GM21447 (cell line): Measurements from ENCODE around the gene DNAH6.
"Not testable (repeated sequence)": the region's sequence is repeated elsewhere in the genome, so short reads cannot be mapped to it uniquely, and the experiment has no call there.

Source experiments
- ATAC-seq: cut with Tn5 transposase; IDR thresholded peaks from one replicate; pipeline ENCODE4 v1.9.1; 2021; ENCODE audit not compliant: unreplicated experiment

Gene DNAH6

DNA sequence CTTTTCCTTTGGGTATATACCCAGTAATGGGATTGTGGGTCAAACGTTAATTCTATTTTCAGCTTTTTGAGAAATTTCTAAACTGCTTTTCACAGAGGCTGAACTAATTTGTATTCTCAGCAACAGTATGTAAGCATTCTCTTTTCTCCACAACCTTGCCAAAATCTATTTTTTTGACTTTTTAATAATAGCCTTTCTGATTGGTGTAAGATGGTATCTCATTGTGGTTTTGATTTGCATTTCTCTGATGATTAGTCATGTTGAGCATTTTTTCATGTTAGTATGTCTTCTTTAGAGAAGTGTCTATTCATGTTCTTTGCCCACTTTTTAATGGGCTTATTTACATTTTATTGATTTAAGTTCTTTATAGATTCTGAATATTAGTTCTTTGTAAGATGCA, 219.1 kb downstream of the DNAH6 start:
- no peak for ATAC-seq

DNA sequence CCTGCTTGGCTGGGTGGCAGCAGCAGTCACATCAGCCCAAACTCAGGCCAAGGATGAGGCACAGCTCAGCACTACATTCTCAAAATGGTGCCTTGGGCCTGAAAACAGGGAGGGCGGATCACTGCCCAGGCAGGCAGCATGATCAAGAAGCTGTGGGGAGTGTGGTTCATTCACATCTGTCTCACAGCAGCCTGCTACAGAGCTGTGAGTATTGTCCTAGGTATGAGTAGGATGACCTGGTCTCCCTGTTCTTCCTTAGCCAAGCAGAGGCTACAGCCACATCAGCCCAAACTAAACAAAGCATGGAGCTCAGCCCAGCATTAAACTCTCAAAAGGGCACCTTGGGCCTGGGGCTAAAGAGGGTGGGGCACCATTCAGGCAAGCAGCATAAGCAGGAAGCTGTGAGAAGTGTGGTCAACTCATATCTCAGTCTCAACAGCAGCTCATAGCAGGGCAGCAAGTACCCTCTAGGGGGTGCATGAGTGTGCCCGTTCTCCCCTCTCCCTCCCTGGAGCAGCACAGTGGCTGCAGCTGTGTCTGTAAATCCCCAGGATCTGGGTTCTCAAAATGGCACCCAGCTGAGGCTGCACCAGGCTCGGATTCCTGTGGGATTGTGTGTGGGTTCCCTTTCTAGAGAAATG, 225.0 kb downstream of the DNAH6 start:
- peak; percentile 93 for ATAC-seq

DNA sequence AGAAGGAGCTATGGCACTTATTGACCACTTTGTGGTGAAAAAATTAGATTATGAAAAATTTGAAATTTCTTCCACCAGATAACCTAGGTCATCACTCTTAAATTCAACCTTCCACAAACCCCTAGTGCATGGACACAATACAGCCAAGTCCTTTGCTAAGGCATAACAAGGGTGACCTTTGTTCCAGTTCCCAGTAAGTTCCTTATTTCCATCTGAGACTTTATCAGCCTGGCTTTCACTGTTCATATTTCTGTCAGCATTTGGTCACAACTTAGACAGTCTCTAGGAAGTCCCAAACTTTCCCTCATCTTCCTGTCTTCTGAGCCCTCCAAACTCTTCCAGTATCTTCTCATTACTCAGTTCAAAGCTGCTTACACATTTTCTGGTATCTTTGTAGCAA, 232.0 kb downstream of the DNAH6 start:
- no peak for ATAC-seq

DNA sequence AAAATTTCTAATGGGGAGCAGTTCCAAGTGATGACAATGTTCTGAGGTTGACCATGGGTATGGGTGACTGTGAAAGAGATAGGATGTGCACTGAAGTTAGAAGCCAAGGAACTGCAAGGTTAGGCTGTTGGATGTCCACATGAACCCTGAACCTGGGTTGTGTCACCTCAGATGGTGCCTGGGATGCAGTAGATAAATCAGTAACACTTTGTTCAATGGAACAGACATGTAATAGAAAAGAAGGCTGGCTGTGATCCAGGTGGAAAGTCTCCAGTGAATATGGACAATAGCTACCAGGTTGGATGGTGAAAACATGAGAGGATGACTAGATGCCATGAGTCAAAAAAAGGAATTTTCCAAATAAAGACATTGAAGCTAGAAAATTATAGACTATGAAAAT, 233.1 kb downstream of the DNAH6 start:
- no peak for ATAC-seq

DNA sequence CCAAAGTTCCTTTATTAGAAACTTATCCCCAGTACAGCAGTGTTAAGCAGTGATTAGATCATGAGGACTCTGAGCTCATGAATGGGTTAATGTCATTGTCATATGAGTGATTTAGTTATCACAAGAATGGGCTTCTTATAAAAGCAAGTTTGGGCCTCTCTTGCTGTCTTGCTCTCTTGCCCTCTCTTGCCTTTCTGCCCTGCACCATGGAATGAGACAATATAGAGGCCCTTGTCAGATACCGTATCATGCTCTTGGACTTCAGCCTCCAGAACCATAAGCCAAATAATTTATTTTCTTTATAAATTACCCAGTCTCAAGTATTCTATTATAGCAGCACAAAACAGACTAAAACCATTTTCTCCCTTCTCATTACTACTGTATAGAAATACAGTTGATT, 238.8 kb downstream of the DNAH6 start:
- no peak for ATAC-seq

DNA sequence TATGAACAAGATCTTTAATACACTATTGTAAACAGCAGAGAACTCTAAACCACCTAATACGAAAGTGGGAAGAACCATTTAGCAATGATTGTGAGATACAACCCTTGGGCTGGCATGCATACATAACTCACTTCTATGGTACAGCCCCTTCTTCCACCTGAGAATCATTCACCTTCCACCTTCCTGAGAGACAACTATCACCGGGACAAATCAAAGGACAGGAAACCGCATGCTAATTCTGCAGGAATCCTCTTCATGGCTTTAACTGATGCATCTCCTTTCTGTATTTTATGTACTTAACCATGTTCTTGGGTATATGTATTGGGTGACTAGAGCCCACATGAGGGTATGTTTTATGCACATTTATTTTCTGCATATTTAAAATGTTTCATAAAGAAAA, 241.3 kb downstream of the DNAH6 start:
- ATAC-seq = no peak

DNA sequence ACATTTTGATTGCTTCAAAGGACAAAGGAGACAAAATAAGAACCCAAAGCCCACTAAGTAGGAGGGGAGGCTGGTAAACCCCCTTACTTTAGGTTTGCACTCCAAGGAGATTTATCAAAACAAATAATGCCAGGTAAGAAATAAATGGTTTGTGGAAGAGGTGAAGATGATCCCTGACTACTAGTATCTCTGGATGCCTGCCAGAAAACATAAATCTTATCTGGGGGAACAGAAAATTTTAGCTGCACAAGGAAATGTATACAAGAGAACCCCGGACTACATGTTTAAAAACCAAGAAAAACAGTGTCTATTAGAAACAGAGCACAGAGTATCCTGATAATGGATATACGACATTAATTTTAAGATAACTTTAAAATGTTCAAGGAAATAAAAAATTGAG, 250.5 kb downstream of the DNAH6 start:
- no peak for ATAC-seq

DNA sequence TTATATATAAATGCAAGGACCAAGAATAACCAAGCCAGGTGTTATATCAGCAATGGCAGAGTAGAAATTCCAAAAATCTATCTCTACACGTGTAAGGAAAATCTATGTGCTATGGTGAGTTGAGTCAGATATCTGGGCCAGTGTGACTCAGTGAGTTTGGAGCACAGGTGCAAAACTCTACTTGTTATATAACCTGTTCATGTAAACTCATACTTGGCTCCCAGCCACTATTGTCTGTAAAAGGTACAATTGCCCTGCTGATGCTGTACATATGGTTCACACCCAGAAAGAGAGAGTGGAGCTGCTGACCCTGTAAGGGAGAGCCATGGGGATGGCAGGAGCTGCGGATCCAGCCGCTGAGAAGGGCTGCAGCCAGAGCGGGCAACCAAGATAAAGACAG, 252.5 kb downstream of the DNAH6 start:
- no peak for ATAC-seq

DNA sequence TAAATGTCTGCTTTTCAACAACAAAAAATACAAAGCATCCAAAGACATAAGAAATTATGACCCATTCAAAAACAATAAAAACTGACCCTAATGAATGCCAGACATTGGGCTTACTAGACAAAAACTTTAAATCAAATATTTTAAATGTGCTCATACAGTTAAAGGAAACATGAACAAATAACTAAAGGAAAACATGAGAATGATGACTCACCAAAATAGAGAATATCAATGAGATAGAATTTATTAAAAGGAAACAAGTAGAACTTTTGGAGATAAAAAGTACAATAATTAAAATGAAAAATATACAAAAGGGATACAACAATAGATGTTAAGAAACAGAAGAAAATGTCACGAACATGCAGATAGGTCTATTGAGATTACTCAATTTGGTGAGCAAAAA, 254.0 kb downstream of the DNAH6 start:
- no peak for ATAC-seq

DNA sequence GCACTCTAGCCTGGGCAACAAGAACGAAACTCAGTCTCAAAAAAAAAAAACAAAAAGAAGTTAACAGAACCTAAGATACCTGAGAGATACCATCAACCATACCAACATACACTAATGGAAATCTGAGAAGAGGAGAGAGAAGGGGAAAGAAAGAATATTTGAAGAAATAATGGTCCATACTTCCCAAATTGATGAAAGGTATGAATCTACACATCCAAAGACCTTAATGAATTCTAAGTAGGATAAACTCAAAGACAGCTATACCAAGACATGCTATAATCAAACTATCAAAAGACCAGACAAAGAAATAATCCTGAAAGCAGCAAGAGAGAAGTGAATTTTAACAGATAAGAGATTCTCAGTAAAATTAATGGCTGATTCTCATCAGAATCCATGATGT, 255.0 kb downstream of the DNAH6 start:
- ATAC-seq = no peak

DNA sequence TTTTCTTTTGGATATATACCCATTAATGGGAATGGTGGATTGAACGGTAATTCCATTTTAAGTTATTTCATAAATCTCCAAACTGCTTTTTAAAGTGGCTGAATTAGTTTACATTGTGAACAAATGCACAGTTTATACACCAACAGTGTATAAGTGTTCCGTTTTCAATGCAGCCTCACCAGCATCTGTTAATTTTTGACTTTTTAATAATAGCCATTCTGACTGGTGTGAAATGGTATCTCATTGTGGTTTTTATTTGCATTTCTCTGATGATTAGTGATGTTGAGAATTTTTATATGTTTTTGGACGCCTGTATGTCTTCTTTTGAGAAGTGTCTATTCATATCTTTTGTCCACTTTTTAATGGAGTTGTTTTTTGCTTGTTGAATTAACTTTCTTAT, 257.3 kb downstream of the DNAH6 start:
- not testable (repeated sequence) for ATAC-seq

DNA sequence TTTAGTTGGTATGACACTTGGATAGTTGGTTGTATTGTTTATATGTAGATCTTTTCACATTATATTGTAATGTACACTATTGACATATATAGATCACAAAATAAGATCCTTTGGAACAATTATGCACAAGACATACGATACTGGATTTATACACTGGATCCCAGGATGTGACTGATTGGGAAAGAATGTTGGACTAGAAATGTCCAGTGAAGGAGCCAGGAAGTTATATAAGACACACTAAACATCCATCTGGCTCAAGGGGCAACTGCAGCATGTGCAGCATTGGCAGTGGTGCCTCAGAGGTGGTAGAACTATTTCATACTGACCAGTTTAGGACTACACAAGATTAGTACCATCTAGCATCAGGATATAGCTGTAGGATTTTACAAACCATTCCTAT, 259.7 kb downstream of the DNAH6 start:
- ATAC-seq = no peak

DNA sequence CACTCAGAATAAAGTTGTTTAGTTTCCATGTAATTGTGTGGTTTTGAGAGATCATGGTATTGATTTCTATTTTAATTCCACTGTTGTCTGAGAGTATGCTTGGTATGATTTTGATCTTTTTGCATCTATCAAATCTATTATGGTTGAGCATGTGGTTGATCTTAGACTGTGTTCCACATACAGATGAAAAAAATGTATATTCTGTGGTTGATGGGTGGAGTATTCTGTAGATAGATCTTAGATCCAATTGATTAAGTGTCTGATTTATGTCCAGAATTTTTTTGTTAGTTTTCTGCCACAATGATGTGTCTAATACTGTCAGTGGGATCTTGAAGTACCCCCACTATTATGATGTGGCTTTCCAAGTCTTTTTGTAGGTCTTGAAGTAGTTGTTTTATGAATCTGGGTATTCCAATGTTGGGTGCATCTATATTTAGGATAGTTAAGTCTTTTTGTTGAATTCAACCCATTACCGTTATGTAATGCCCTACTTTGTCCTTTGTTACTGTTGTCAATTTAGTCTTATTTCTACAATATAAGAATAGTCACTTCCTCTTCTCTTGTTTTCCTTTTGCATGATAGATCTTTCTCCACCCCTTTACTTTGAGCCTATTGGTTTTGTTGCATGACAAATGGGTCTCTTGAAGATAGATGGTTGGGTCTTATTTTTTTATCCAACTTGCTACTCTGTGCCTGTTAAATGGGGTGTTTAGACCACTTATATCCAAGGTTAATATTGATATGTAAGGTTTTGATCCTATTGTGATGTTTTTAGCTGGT, 262.8 kb downstream of the DNAH6 start:
- no peak for ATAC-seq

DNA sequence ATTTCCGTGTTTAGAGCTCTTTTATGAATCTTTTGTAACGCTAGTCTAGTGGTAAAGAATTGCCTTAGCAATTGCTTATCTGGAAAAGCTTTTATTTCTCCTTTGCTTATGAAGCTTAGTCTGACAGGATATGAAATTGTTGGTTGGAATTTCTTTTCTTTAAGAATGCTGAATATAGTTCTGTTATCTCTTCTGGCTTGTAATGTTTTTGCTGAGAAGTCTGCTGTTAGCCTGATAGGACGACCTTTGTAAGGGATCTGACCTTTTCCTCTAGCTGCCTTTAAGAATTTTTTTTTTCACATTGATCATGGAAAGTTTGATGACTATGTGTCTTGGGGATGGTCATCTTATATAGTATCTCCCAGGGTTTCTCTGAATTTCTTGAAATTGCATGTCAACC, 263.5 kb downstream of the DNAH6 start:
- ATAC-seq = no peak

DNA sequence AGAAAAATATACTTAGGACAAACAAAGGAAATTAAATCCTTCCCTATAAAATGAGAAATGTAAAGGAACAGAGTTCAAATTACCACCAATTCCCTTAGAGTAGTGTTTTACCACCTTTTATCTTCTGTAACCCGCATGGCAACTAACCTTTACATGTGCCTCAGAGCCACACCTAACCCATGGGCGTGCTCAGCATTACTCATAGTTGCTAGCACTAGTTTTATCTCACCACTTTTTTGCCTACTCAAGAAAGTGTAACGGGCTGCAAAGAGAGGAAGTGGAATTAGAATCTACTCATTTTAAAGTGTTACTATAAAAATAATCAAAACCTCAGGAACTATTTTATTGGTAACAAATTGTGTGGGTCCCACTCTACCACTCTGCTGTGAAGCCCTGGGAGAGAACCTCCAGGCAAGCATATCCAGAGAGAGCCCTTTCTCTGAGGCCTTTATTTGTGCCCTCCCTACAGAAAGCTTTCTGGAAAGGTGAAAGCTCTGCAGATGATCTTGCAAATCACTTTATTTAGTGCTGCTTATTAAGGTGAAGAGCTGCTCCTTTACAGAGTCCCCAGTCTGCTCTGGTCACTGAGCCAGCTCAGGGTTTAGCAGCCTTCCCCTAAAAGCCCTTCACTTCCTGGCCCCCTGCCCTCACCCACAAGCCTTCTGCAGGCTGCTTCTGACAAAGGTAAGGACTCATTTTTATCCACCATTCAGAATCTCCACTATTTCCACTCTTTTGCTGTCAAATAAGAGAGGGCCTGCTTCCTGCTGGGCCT, 265.8 kb downstream of the DNAH6 start:
- peak; percentile 72 for ATAC-seq

DNA sequence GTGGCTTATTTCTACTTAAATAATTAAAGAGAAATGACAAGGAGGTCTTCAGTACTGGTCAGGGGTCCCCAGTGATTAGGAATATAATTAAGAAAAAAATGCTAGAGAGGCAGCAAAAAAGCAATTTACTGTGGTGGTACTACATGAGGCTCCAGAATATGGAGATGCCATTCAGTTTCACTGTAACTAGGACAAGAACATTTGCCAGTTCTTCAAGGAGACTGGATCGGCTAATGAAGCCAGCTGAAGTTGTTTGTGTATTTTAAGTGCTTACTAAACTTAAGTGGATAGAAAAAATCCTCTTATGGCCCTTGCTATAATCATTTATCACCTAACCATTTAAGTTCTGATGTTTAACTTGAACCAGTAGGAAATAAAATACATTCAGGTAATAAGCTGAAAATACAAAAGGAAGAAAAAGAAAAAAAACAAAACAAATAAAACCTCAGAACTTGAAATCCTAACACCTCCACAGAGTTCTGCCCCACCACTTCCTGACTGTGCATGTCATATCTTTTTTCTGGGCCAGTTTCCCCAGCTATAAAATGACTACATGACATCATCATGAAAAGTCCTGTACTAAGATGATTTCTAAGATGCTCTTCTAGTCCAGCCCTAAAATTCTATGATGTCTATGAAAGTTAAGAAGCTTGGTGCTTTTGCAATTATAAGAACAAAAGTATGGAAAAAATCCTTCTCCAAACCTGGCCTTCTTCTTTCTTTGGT, 266.6 kb downstream of the DNAH6 start:
- ATAC-seq = no peak

DNA sequence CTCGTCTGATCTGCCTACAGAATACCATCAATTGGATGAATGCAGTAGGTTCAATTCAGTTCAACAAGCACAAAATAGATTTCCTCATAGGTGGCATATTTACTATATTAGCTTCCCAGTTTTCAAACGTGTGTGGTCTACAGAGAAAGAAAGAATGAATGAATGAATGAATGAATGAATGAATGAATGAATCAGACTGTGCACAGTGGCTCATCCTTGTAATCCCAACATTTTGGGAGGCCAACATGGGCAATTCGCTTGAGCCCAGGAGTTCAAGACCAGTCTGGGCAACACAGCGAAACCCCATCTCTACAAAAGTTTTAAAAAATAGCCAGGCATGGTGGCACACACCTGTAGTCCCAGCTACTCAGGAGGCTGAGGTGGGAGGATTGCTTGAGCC, 269.7 kb downstream of the DNAH6 start:
- ATAC-seq = no peak

DNA sequence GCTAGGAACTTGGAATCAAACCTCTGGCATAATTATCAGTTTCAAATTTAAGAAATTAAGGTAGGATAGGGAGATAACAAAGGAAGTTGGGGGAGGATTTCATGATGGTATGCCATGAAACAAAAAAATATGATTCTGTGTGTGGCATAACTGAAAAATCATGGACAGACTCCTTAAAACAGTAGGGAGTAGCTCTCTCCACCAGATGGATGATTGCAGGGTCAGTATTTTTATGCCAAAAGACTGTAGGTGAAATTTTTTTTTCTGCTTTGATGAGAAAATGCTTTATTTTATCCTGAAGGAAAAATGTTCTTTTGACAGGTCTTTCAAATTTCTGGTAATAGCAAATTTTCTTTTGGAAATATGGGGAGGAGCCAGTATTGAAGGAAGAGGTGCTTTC, 270.3 kb downstream of the DNAH6 start:
- ATAC-seq = no peak

DNA sequence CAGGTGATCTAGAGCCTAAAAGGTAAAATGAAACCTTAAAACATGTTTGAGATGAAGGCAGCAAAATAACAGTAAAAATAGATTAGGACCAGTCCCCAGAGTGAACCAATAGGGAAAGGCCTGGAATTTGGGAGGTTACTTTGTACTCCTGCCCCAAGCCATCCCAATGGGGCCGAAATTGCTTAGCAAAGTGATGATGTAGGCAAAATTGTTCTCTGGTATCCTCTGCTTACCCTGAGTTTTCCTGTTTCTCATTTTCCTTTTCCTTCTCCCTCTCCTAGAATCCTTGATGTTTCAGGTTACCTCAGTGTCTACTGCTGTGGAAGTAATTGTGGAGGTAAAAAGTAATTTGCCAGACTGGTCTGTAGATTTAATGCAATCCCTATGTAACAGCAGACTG, 271.7 kb downstream of the DNAH6 start:
- no peak for ATAC-seq

DNA sequence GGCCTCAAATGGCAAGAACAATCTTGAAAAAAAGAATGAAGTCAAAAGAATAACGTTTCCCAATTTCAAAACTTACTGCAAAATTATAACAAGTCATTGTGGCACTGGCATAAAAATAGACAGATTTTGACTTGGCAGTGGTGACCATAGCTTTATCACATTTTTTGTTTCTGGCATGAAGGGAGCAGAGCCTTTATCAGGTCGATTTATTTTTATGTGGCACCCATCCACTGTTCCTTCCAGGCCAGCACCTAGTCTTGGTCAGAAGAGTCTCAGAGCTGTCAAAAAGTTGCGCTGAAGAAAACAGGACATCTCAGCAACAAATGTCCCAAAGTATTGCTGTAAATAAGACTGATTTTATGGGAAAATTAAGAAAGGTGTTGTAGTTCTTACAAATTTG, 272.2 kb downstream of the DNAH6 start:
- no peak for ATAC-seq

DNA sequence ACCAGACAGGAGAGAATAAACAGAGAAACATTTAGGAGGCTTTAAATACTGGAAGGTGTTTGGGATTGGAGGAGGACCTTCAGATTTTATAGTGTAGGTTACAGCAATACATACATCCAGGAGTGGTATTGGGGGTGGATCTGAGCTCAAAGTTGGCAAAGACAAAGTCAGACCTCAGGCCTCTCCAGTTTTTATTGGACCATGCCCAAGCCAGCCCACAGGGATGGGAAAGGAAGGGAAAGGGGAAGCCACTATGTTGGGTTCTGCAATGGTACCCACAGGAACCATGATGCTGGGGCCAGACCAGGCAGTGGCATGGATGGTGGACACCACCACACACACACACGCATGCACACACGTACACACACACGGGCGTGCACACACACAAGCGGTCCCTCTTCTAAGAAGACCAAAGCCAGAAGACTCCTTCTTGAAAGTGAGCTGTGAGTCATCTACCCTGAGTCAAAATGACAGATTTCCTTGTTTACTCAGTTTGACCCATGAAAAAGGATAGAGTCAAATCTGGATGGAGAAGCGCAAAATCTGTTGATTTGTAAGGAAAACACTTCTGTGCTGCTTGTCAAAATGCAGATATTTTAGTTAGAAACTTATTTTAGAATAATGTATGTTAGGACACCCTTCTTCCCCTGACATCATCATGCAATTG, 276.7 kb downstream of the DNAH6 start:
- ATAC-seq = no peak
